Activated T-helper 1 cell treated with anti-CD3 and anti-CD28 coated beads, Interleukin-12 subunit alpha, Interleukin-12 subunit beta, Interleukin-2, Interleukin-4 antibody, amounts not matched to agents 30 ng/mL and 10 ng/mL and 1 ng/mL, durations not matched to agents 14 hours and 24 hours and 36 hours (primary cell): ENCODE data around the gene SPATA13. TPM values are rescaled to one million over a fixed set of nuclear protein-coding genes. Genes with fewer than 3 reads are reported as not detected.
"Not testable (repeated sequence)": the region's sequence is repeated elsewhere in the genome, so short reads cannot be mapped to it uniquely, and the experiment has no call there.

Experiments used
- DNase-seq: peaks from one replicate; pipeline ENCODE4 v3.0.0; 2021; ENCODE audit warnings: low spot score
- H3K27ac Mint-ChIP-seq: one replicate; pipeline ENCODE4 v1.8.0; 2021; ENCODE audit warnings: mild to moderate bottlenecking, mixed read lengths
- H3K27me3 Mint-ChIP-seq: one replicate; pipeline ENCODE4 v1.8.0; 2022; ENCODE audit warnings: mild to moderate bottlenecking, moderate library complexity, mixed read lengths; ENCODE audit not compliant: insufficient read depth
- H3K36me3 Mint-ChIP-seq: one replicate; pipeline ENCODE4 v1.8.0; 2021; ENCODE audit warnings: low read depth, mixed read lengths
- H3K4me1 Mint-ChIP-seq: one replicate; pipeline ENCODE4 v1.8.0; 2021; ENCODE audit warnings: low read depth, mixed read lengths
- H3K4me3 Mint-ChIP-seq: one replicate; pipeline ENCODE4 v1.8.0; 2021; ENCODE audit warnings: mild to moderate bottlenecking, moderate library complexity, mixed read lengths
- H3K9me3 Mint-ChIP-seq: one replicate; pipeline ENCODE4 v1.8.0; 2021; ENCODE audit warnings: mixed read lengths
- intact Hi-C: fragments of 100-400 bp; cut with micrococcal nuclease; formaldehyde crosslinking; loops from one replicate; pipeline ENCODE4 v1.15.1; 2024
- total RNA-seq: library from RNA; stranded (reverse); gene quantifications from 2 replicates; pipeline ENCODE4 v1.2.3, GENCODE V29; 2022

SPATA13 gene
- total RNA-seq, 1 donor from 2014 or later, result 56.2 TPM

DNA sequence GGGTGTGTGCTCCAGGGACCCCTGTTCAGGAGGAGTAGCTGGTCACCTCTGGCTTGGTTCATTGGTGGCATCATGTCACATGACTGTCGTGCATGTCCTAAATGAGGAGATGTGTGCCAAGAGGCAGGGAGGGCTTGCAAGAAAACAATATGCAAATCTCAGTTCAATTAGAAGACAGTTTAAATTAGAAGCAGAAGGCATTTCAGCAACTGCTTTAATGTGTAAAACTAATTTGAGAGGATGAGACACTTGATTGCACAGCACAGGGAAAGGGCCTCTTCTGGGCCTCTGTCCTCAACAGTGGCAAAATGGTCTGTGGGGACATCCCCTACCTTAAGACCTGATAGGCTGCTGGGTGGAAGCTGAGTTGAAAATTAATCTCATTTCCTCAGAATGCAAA is 54.6 kb downstream of the SPATA13 start:
- Mint-ChIP-seq H3K27ac (no peak overlapping the region), H3K4me1 (peaks cover 47% of the 10 kb centered on the region), H3K27me3 (no peaks in the 10 kb centered on the region), H3K36me3 (no peaks in the 10 kb centered on the region), H3K9me3 (no peaks in the 10 kb centered on the region), H3K4me3 (no peak overlapping the region)
- no peak for DNase-seq
- intact Hi-C loops, result no loop called here

GRCh38 chr13:24215732-24216131 is 55.2 kb downstream of the SPATA13 start:
- DNase-seq, result no peak
- Mint-ChIP-seq H3K27ac (no peak overlapping the region), H3K4me1 (peaks cover 52% of the 10 kb centered on the region), H3K36me3 (no peaks in the 10 kb centered on the region), H3K9me3 (no peaks in the 10 kb centered on the region), H3K4me3 (no peak overlapping the region), H3K27me3 (no peaks in the 10 kb centered on the region)
- intact Hi-C loops, result no loop called here

- no peaks in the 10 kb centered on the region for H3K9me3 Mint-ChIP-seq
- H3K4me1 Mint-ChIP-seq, result peaks cover 57% of the 10 kb centered on the region
- intact Hi-C loops, result no loop called here
- H3K36me3 Mint-ChIP-seq, result no peaks in the 10 kb centered on the region
- H3K4me3 Mint-ChIP-seq, result no peak overlapping the region
- no peak overlapping the region for H3K27ac Mint-ChIP-seq
- no peak for DNase-seq
- no peaks in the 10 kb centered on the region for H3K27me3 Mint-ChIP-seq
These were observed 55.7 kb downstream of the SPATA13 start for GRCh38 chr13:24216176-24216575.

GRCh38 chr13:24216779-24217178 is 56.3 kb downstream of the SPATA13 start:
- Mint-ChIP-seq H3K4me1 (peaks cover 61% of the 10 kb centered on the region), H3K27ac (peak overlapping the region; percentile 69)
- H3K9me3 Mint-ChIP-seq, H3K27me3 Mint-ChIP-seq, H3K4me3 Mint-ChIP-seq, DNase-seq, H3K36me3 Mint-ChIP-seq, intact Hi-C loops: not testable (repeated sequence)

DNA sequence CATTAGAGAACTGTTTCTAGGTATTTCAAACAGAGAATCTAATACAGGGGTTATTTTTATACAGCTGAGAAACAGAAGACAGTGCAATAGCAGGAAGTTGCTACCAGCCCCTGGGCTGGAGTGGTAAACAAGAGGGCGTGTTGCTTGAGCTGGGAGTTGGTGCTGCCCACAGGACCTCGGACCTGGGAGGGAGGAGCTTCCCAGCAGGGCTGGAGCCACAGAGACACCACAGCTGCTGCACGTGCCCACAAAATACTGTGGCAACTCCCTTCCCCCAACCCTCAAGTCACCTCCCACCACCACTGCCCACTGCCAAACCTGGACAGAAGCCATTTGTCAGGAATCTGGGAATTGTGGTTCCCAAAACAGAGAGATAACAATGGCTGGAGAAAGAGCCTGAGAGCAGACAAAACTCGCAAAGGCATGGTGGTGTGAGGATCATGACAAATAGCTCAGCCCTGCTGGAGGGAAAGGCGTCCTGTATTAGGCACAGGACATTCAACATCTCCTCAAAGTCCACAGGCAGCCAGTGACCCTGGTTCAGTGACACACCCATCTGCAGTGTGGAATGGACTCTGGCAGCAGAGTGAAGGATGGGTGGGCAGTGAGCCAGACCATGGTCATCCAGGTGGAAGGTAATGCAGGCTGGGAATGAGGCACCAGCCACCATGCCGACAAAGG is 57.2 kb downstream of the SPATA13 start:
- no peak for DNase-seq
- Mint-ChIP-seq H3K4me3 (peak overlapping the region; percentile 56), H3K4me1 (peaks cover 61% of the 10 kb centered on the region), H3K27me3 (no peaks in the 10 kb centered on the region), H3K27ac (peak overlapping the region; percentile 34), H3K36me3 (no peaks in the 10 kb centered on the region), H3K9me3 (no peaks in the 10 kb centered on the region)
- intact Hi-C loops, result no loop called here

GRCh38 chr13:24218338-24218737 is 57.8 kb downstream of the SPATA13 start:
- no peak for DNase-seq
- Mint-ChIP-seq H3K27me3 (no peaks in the 10 kb centered on the region), H3K4me3 (no peak overlapping the region), H3K4me1 (peaks cover 61% of the 10 kb centered on the region), H3K27ac (no peak overlapping the region), H3K36me3 (no peaks in the 10 kb centered on the region), H3K9me3 (no peaks in the 10 kb centered on the region)
- intact Hi-C loops, result no loop called here

GRCh38 chr13:24218977-24219376 is 58.5 kb downstream of the SPATA13 start:
- intact Hi-C loops, result no loop called here
- H3K36me3 Mint-ChIP-seq, result no peaks in the 10 kb centered on the region
- H3K27ac Mint-ChIP-seq, result no peak overlapping the region
- H3K4me1 Mint-ChIP-seq, result peaks cover 61% of the 10 kb centered on the region
- H3K27me3 Mint-ChIP-seq, result no peaks in the 10 kb centered on the region
- no peak overlapping the region for H3K4me3 Mint-ChIP-seq
- no peaks in the 10 kb centered on the region for H3K9me3 Mint-ChIP-seq
- no peak for DNase-seq

DNA sequence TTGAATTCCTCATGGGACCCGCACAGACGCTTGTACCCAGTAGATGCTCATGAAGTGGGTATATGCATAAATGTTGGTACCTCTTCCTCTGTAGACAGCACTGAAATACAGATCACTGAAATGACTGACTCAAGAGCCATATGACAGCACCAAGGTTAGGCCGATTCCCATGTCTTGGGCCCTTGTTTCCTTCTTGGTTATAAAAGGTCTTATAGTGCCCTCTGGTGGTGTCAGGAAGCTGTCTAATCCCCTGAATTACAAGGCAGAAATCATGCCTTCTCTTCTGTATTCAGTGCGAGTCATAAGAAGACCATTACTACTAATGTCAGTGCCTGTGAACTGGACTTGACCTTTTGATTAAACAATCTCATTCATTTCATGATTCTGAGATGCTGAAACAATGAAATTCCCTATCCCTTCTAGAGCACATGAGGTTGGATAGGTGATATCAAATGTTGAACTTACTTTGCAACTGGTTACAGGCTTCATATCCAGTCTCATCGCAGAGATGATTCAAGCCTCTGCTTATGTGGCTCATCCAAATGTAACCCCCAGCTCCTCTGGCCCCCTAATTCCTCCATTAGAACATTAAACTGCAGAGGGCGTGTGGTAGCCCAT is 59.7 kb downstream of the SPATA13 start:
- peak; percentile 55 for DNase-seq
- no peaks in the 10 kb centered on the region for H3K27me3 Mint-ChIP-seq
- H3K9me3 Mint-ChIP-seq, result no peaks in the 10 kb centered on the region
- H3K36me3 Mint-ChIP-seq, result no peaks in the 10 kb centered on the region
- no peak overlapping the region for H3K4me3 Mint-ChIP-seq
- H3K27ac Mint-ChIP-seq, result no peak overlapping the region
- intact Hi-C loops, result loop anchor here (1.0 to 10.0 kb wide), 9 partner anchors 51 to 755 kb away; partner anchors contain the start of gene SPATA13
- peaks cover 64% of the 10 kb centered on the region for H3K4me1 Mint-ChIP-seq

GRCh38 chr13:24221007-24221406 is 60.5 kb downstream of the SPATA13 start:
- Mint-ChIP-seq H3K36me3 (no peaks in the 10 kb centered on the region), H3K27me3 (no peaks in the 10 kb centered on the region), H3K4me1 (peaks cover 56% of the 10 kb centered on the region), H3K9me3 (no peaks in the 10 kb centered on the region), H3K27ac (no peak overlapping the region), H3K4me3 (no peak overlapping the region)
- DNase-seq, result no peak
- intact Hi-C loops, result loop anchor here (2.0 to 10.0 kb wide), 2 partner anchors 52 to 756 kb away; no protein-coding TSS in a partner anchor

DNA sequence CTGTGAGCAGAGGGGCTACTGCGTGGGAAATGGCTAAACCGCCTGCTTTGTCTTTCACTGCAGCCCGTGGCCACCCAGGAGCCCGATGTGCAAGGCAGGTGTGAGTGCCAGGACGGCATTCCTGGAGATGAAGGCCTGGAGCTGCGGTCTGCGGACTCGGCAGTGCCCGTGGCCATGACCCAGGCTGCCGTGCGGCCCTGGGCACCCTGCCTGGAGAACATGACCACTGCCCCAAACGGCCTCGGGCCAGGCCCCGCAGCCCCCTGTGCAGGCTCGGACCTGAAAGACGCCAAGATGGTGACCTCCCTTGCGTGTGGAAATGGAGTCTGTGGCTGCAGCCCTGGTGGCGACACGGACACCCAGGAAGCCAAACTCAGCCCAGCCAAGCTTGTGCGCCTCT is 62.2 kb downstream of the SPATA13 start:
- Mint-ChIP-seq H3K36me3 (no peaks in the 10 kb centered on the region), H3K27ac (no peak overlapping the region), H3K4me3 (no peak overlapping the region), H3K9me3 (no peaks in the 10 kb centered on the region), H3K27me3 (no peaks in the 10 kb centered on the region), H3K4me1 (peaks cover 39% of the 10 kb centered on the region)
- intact Hi-C loops, result loop anchor here (10.0 kb wide), 1 partner anchor 758 kb away; no protein-coding TSS in a partner anchor
- DNase-seq, result no peak

GRCh38 chr13:24223341-24224231 is 63.1 kb downstream of the SPATA13 start:
- no peaks in the 10 kb centered on the region for H3K9me3 Mint-ChIP-seq
- H3K4me3 Mint-ChIP-seq, result no peak overlapping the region
- no peaks in the 10 kb centered on the region for H3K27me3 Mint-ChIP-seq
- no peak for DNase-seq
- H3K27ac Mint-ChIP-seq, result no peak overlapping the region
- H3K4me1 Mint-ChIP-seq, result peaks cover 31% of the 10 kb centered on the region
- intact Hi-C loops, result loop anchor here (10.0 kb wide), 1 partner anchor 759 kb away; no protein-coding TSS in a partner anchor
- no peaks in the 10 kb centered on the region for H3K36me3 Mint-ChIP-seq

- H3K27ac Mint-ChIP-seq, result no peak overlapping the region
- H3K36me3 Mint-ChIP-seq, result no peaks in the 10 kb centered on the region
- H3K9me3 Mint-ChIP-seq, result no peaks in the 10 kb centered on the region
- no peaks in the 10 kb centered on the region for H3K27me3 Mint-ChIP-seq
- H3K4me1 Mint-ChIP-seq, result peaks cover 31% of the 10 kb centered on the region
- no peak for DNase-seq
- intact Hi-C loops, result loop anchor here (10.0 kb wide), 1 partner anchor 759 kb away; no protein-coding TSS in a partner anchor
- no peak overlapping the region for H3K4me3 Mint-ChIP-seq
These were observed 63.7 kb downstream of the SPATA13 start for GRCh38 chr13:24224232-24224680.
